HG03457 (cell line): ENCODE measurements around the gene TSPEAR.

Experiments used
- ATAC-seq: cut with Tn5 transposase; IDR thresholded peaks from one replicate; pipeline ENCODE4 v1.9.1; 2021; ENCODE audit warnings: moderate number of reproducible peaks; ENCODE audit not compliant: unreplicated experiment

The TSPEAR gene

GRCh38 chr21:44533121-44533890 is 178.1 kb downstream of the TSPEAR start:
- ATAC-seq, result no peak

DNA sequence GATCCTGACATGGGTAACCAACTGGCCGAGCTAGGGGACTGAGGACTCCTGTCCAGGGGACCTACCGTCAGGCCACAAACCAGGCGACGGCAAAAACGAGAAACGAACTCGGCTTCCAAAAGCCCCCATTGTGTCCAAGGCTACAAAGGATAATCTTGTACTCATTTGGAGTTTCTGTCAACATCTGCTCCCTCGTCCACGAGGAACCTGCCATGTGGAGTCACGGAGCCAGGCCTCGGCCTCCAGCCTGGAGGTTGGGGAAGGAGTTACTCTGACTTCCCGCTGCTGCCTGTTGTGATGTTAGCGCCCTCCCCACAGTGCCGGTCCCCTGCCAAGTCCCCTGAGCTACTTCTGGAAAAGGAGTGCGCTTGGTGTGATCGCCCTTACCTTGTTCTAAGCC is 178.7 kb downstream of the TSPEAR start:
- ATAC-seq, result no peak

DNA sequence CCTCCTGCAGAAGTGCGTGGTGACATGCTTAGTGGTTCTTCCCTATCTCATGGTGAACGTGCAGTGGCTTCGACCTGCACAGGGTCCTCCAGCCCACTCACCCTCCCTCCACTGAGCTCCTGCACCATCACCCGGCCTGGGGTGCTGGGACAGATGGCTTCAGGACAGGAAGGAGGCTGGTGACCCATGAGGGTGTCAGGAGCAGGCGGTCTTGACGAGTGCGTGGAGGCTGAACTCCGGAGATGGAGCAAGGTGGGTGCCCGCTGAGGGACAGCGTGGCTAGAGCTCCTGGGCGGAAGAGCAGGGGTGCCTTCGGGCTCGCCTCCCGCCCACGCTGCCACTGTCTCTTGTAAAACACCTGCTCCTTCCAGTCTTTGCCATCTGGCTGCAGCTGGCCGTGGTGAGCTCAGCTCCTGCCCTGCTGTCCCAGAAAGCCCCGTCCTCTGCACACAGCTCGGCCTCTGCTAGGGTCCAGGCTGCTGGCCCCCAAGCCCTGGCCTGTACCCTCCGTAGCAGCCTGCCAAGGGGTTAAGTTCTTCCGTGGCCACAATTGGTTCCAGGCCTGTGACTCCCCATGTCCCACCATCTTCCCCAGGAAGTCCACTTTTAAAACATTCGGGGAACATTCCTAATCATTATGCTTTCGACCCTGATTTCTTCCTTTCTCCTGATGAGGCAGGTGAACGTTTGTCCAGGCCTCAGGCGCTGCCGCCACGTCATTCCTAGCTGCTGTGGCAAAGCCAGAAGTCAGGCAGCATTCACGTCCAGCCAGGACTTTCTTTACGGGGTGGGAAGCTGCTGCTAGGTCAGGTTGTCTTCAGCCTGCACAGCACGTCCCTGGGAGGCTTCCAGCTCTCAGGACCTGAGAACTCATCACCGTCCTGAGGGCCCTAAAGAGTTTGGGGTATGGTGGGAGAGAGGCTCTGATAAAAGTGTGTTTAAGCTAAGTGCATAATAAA is 179.5 kb downstream of the TSPEAR start:
- no peak for ATAC-seq

DNA sequence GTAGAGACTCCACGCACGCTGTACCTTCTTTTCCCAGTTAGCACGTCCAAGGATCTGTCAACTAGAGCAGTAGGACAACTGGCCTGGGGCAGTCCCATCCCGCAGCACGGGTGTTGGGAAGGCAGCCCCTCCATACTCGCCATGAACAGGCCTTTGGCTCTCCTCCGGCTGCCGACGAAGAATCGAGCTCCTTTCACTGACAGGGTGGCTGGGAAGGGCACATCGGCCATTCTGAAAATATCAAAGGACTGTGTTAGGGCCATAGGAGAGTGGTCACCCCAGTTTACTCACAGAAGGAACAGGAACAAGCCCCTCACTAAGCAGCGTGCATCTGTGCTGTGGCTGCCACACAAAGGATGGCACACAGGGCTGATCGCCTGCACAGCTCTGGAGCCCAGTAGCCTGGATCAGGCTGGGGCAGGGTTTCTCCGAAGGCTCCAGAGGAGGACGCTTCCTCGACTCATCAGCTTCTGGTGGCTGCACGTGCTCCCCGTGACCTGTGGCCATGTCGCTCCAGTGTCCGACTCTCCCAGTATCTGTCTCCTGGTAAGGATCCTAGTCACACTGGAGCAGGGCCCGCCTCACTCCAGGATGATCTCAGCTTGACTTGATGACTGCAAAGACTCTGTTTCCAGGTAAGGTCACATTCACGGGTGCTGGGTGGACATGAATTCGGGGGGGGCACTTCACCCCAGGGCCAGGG is 180.3 kb downstream of the TSPEAR start:
- no peak for ATAC-seq

DNA sequence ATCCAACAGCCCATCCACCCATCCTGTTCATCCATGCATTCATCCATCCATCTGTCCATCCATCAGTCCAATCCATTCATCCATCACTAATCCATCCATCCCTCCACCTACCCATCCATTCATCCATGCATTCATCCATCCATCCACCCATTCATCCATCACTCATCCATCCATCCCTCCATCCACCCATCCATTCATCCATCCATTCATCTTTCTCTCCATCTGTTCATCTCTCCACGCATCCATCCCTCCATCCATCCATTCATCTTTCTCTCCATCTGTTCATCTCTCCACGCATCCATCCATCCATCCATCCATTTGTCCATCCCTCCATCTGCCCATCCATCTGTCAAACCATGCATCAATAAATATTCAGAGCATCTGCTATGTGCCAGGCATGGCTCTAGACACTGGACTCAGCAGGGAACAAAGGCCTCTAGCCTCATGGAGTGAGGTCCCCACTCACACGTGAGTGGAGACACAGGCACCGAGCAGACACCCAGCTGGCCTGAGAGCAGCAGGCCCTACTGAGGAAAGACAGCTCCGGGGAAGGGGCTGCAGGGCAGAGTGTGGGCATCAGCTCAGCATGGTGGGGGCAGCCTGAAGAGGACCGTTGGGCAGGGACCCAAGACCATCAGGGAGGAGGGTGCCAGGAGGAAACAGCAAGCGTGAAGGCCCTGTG is 181.0 kb downstream of the TSPEAR start:
- no peak for ATAC-seq

DNA sequence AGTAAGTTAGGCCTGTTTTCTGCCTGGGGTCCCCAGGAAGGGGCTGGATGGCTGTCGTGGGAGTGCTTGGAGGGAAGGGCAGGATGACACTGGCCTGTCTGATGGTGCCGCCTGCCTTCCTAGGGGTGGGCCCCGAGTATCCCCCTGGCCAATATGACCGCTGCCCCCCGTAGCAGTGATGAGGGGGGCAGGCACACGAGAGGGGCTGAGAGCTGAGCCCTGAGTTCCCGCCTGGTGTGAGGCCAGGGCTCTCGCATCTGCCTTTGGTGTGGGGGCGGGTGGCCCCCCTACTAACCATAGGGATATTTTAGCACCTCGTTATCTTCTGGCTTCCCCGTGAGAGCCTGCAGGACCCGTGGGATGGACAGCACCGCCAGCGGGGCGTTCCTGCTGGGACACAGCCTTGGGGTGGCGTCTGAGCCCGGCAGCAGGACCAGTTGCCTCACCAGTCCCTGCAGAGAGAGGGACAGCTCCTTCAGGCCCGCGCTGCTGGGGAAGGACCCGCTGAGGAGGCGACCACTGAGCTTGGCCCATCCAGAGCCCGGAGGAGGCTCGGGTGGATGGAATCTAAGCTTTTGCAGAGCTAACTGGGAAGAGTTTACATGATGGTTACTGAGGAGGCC is 181.8 kb downstream of the TSPEAR start:
- ATAC-seq, result no peak

GRCh38 chr21:44529011-44529421 is 182.4 kb downstream of the TSPEAR start:
- ATAC-seq, result no peak

DNA sequence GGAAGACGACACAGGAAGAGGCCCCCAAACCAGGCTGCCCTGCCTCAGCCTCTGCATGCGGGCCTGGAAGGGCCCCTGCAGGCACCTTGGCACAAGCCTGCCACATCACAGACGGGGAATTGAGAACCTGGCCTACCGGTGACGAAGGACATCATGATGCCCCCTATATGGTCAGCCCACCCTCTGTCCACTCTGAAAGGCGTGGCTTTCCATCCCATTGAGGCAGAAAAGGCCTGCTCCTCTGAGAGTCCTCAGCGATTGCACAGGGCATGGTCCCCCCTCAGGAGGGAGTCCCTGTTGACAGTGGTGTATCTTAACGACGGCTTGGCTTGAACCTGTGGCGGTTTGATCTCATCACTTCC is 182.8 kb downstream of the TSPEAR start:
- ATAC-seq, result no peak

DNA sequence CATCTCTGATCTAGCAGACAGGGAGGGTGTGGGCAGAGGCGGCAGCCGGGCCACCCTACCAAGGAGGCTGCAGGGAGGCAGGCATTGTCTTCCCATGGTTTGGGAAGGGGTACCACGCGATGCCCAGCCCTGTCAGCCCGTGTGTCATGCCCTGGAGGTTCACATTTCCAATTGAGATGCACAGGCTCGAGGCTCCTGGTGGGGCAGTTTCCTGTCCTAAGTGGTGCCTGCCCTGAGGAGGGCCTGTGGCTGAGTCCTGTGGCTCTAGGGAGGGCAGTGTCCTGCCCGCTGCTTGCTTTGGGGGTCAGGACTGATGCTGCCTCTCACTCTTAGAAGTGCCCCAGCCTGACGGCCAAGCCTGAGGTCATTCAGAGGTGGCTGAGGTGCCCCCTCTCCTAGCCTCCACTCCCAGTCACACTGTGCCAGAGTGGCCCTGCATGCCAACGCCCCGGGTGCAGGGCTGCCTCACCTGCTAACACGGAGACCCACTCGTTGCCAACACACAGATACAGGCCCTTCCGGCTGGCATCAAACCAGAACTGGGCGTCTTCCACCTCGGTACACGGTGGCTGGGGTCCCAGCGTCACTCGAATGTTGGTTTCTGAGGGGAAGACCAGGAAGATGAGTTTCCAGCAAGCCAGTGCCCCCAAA is 183.3 kb downstream of the TSPEAR start:
- ATAC-seq, result no peak

- no peak for ATAC-seq
Measured at GRCh38 chr21:44527156-44527982, 184.0 kb downstream of the TSPEAR start.

GRCh38 chr21:44526096-44526997 is 185.0 kb downstream of the TSPEAR start:
- ATAC-seq, result no peak

DNA sequence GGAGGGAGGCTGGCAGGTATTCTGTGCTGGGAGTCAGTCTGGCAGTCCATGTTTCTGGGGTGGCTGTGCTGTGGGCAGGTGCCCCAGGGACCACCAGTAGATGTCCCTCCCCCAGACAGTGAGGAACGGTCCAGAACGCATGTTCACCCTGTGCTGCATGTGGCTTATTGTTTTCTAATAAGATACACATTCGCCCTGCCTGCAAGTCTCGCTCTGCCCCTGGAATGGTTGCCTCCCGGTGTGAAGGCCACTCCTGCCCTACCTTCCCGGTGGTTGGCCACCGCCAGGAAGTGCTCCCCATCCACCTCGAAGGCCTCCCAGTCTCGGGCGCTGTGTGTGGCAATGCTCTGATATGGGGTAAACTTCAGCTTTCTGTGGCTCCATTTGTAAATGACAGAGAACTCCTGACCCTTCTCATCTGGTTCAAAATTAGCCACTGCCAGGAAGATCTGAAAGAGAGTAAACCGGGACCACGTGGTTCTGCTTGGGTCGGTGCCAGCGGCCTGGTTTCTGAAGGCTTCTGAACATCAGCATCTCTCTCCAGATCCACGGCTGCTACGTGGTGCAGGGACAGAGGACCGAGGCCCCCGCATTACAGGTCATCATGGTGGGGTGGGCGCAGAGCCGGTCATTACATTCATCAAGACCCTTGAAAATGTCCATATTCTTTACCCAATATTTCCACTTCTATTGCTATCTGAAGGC is 185.8 kb downstream of the TSPEAR start:
- no peak for ATAC-seq

- no peak for ATAC-seq
Measured at GRCh38 chr21:44524414-44525371, 186.7 kb downstream of the TSPEAR start.

GRCh38 chr21:44523567-44524413 is 187.6 kb downstream of the TSPEAR start:
- no peak for ATAC-seq

DNA sequence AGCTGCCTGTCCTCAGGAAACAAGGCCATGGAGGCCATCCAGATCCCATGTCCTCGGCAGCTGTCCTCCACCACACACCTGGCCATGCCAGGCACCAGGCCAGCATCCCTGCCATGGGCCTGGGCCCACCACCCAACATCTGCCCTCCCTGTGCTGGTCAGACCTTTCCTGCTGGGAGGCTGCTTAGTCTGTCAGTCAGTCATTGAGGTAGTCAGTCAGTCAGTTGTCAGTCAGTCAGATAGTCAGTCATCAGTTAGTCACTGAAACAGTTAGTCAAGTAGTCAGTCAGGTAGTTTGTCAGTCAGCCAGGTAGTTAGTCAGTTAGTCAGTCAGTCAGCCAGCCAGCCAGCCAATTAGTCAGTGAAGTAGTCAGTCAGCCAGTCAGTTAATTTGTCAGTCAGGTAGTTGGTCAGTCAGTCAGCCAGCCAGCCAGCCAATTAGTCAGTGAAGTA is 188.6 kb downstream of the TSPEAR start:
- no peak for ATAC-seq
